NCI-H2196 treated with DMSO at 0.1 percent for 48 hours (cell line): Measurements from ENCODE around the gene RAB11A.
"Not testable (repeated sequence)": the region's sequence is repeated elsewhere in the genome, so short reads cannot be mapped to it uniquely, and the experiment has no call there.

Experiments
- DNase-seq: peaks from one replicate; lab custom pipeline; 2025; ENCODE audit not compliant: unreplicated experiment; lab: John Stamatoyannopoulos, UW

RAB11A gene

GRCh38 chr15:65841121-65841930, 28.0 kb upstream of the RAB11A start:
- DNase-seq, result no peak

GRCh38 chr15:65845826-65846519, 23.3 kb upstream of the RAB11A start:
- no peak for DNase-seq

- no peak for DNase-seq
These were observed 21.3 kb upstream of the RAB11A start for GRCh38 chr15:65847989-65848388.

GRCh38 chr15:65851981-65852380, 17.3 kb upstream of the RAB11A start:
- no peak for DNase-seq

GRCh38 chr15:65856821-65857455, 12.4 kb upstream of the RAB11A start:
- DNase-seq, result no peak

GRCh38 chr15:65857718-65858402, 11.4 kb upstream of the RAB11A start:
- no peak for DNase-seq

GRCh38 chr15:65862682-65863081, 6.6 kb upstream of the RAB11A start:
- DNase-seq, result no peak

GRCh38 chr15:65863106-65863505, 6.2 kb upstream of the RAB11A start:
- DNase-seq, result no peak

GRCh38 chr15:65867244-65867643, 2.0 kb upstream of the RAB11A start:
- no peak for DNase-seq

GRCh38 chr15:65867933-65868332, 1.4 kb upstream of the RAB11A start:
- not testable (repeated sequence) for DNase-seq

GRCh38 chr15:65868546-65869125, 655 bp upstream of the RAB11A start:
- no peak for DNase-seq

GRCh38 chr15:65869954-65870871, 922 bp downstream of the RAB11A start:
- DNase-seq, result no peak

- DNase-seq, result no peak
These were observed 1.7 kb downstream of the RAB11A start for GRCh38 chr15:65870889-65871533.

GRCh38 chr15:65871886-65872285, 2.6 kb downstream of the RAB11A start:
- not testable (repeated sequence) for DNase-seq

- DNase-seq, result not testable (repeated sequence)
These were observed 3.3 kb downstream of the RAB11A start for GRCh38 chr15:65872596-65872995.

GRCh38 chr15:65873256-65873655, 4.0 kb downstream of the RAB11A start:
- DNase-seq, result no peak

- no peak for DNase-seq
These were observed 6.2 kb downstream of the RAB11A start for GRCh38 chr15:65875458-65875857.

- DNase-seq, result no peak
These were observed 8.5 kb downstream of the RAB11A start for GRCh38 chr15:65877749-65878148.

GRCh38 chr15:65881766-65882434, 12.6 kb downstream of the RAB11A start:
- no peak for DNase-seq
